Body of pancreas (tissue), 4 donors: Measurements from ENCODE around the gene SP6.

Experiments
- POLR2A ChIP-seq, 3 donors: fragments of 450-650 bp; IDR thresholded peaks; one replicate each; pipeline ENCODE4 v1.6.1; 2016; ENCODE audit warnings: antibody characterized with exemption in 3 of 3, mild to moderate bottlenecking in 2 of 3
- TF ChIP-seq, protein P1 (sequence below), 7 experiments: fragments of 450-650 bp in 4 of 7; fragments of 200-600 bp in 3 of 7; sonication (generic) in 3 of 7; IDR thresholded peaks; one replicate each; pipeline ENCODE4 v1.5.1; 2016 to 2019; ENCODE audit warnings: antibody characterized with exemption in 7 of 7

DNA sequence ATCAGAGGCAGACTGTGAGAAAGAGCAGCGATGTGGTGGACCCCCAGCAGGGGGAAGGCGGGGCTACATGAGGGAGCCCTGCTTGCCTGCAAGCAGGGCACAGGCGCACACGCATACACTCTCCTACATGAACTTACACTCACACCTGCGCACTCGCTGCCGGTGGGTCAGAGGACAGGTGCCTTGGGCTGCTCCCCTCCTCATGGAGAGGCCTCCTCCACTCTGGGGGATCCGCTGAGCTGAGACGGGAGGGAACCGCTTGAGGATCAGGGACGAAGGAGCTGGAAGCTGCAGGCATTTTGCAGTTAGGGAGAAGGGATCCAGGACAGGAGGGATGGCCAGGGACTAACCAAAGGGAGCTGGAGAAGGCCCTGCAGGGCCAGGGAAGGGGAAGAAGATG is 43.5 kb downstream of the SP6 start:
- TF ChIP-seq, protein P1, sequence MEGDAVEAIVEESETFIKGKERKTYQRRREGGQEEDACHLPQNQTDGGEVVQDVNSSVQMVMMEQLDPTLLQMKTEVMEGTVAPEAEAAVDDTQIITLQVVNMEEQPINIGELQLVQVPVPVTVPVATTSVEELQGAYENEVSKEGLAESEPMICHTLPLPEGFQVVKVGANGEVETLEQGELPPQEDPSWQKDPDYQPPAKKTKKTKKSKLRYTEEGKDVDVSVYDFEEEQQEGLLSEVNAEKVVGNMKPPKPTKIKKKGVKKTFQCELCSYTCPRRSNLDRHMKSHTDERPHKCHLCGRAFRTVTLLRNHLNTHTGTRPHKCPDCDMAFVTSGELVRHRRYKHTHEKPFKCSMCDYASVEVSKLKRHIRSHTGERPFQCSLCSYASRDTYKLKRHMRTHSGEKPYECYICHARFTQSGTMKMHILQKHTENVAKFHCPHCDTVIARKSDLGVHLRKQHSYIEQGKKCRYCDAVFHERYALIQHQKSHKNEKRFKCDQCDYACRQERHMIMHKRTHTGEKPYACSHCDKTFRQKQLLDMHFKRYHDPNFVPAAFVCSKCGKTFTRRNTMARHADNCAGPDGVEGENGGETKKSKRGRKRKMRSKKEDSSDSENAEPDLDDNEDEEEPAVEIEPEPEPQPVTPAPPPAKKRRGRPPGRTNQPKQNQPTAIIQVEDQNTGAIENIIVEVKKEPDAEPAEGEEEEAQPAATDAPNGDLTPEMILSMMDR (IDR thresholded peaks at IDR 0.05), result no peak
- no peak for TF ChIP-seq POLR2A (IDR thresholded peaks at IDR 0.05)
